H1 (cell line): ENCODE measurements around the gene PLGRKT. TPM values are rescaled to one million over a fixed set of nuclear protein-coding genes. Genes with fewer than 3 reads are reported as not detected.

Source experiments
- BCL11A ChIP-seq, 2 experiments: IDR thresholded peaks; one replicate each; pipeline ENCODE4 v1.6.1; 2011; ENCODE audit warnings: low read depth in 2 of 2, low read length in 2 of 2, mild to moderate bottlenecking in 2 of 2
- CBX8 ChIP-seq: fragments of 300-800, 300-1000 bp; sonication (generic); IDR thresholded peaks from 2 replicates; pipeline ENCODE4 v1.7.1; 2016; ENCODE audit warnings: low read depth, low read length, borderline replicate concordance
- CHD2 ChIP-seq: IDR thresholded peaks from 2 replicates; pipeline ENCODE4 v1.6.1; 2012; ENCODE audit warnings: low read length, improper control_type of control experiment
- CREB1 ChIP-seq: IDR thresholded peaks from 2 replicates; pipeline ENCODE4 v1.6.1; 2012; ENCODE audit warnings: inconsistent platforms
- EGR1 ChIP-seq: IDR thresholded peaks from 2 replicates; pipeline ENCODE4 v1.6.1; 2011; ENCODE audit warnings: low read depth, low read length, borderline replicate concordance
- EZH2 ChIP-seq: fragments of 200-600 bp; sonication (generic); IDR thresholded peaks from 2 replicates; pipeline ENCODE4 v1.7.1; 2012; ENCODE audit warnings: low read depth, mild to moderate bottlenecking, moderate library complexity, low read length, inconsistent platforms; ENCODE audit not compliant: severe bottlenecking
- GTF2F1 ChIP-seq: IDR thresholded peaks from 2 replicates; pipeline ENCODE4 v1.6.1; 2012; ENCODE audit warnings: low read depth, low read length, improper control_type of control experiment, borderline replicate concordance
- HDAC2 ChIP-seq, 2 experiments: fragments of 300-600 bp in 1 of 2; sonication (generic) in 1 of 2; IDR thresholded peaks; 2 replicates each; pipeline ENCODE4 v1.6.1; 2011 to 2012; ENCODE audit warnings: low read depth in 2 of 2, low read length in 2 of 2, mild to moderate bottlenecking in 2 of 2, moderate library complexity in 2 of 2, borderline replicate concordance in 1 of 2, inconsistent platforms in 1 of 2
- HDAC6 ChIP-seq: IDR thresholded peaks from one replicate; pipeline ENCODE4 v1.7.1; 2012; ENCODE audit warnings: low read depth, mild to moderate bottlenecking, inconsistent platforms, low read length, moderate library complexity
- KDM4A ChIP-seq: IDR thresholded peaks from one replicate; pipeline ENCODE4 v1.7.1; 2012; ENCODE audit warnings: low read depth, mild to moderate bottlenecking, moderate library complexity, low read length, inconsistent platforms; ENCODE audit not compliant: severe bottlenecking
- NANOG ChIP-seq: IDR thresholded peaks from 2 replicates; pipeline ENCODE4 v1.6.1; 2011; ENCODE audit warnings: low read length, low read depth, mild to moderate bottlenecking, inconsistent platforms; ENCODE audit not compliant: insufficient read depth, poor library complexity, severe bottlenecking
- NRF1 ChIP-seq: IDR thresholded peaks from 2 replicates; pipeline ENCODE4 v1.6.1; 2011; ENCODE audit warnings: mild to moderate bottlenecking, low read depth, low read length, improper control_type of control experiment
- POU5F1 ChIP-seq: IDR thresholded peaks from 2 replicates; pipeline ENCODE4 v1.6.1; 2011; ENCODE audit warnings: low read depth, mild to moderate bottlenecking, low read length, moderate library complexity
- RBBP5 ChIP-seq: IDR thresholded peaks from 2 replicates; pipeline ENCODE4 v1.7.1; 2012; ENCODE audit warnings: low read depth, mild to moderate bottlenecking, inconsistent platforms, low read length, moderate library complexity, borderline replicate concordance
- RXRA ChIP-seq: IDR thresholded peaks from 2 replicates; pipeline ENCODE4 v1.6.1; 2011; ENCODE audit warnings: low read depth, mild to moderate bottlenecking, low read length, moderate library complexity; ENCODE audit not compliant: insufficient read depth
- SP4 ChIP-seq: IDR thresholded peaks from 2 replicates; pipeline ENCODE4 v1.6.1; 2012; ENCODE audit warnings: low read length, inconsistent platforms
- TAF1 ChIP-seq: IDR thresholded peaks from 2 replicates; pipeline ENCODE4 v1.6.1; 2011; ENCODE audit warnings: mild to moderate bottlenecking, low read depth, low read length
- TBP ChIP-seq: IDR thresholded peaks from 2 replicates; pipeline ENCODE4 v1.6.1; 2011; ENCODE audit warnings: low read depth, low read length, improper control_type of control experiment
- TCF12 ChIP-seq: IDR thresholded peaks from 2 replicates; pipeline ENCODE4 v1.6.1; 2011; ENCODE audit warnings: low read depth, mild to moderate bottlenecking, low read length
- polyA plus RNA-seq, 7 experiments: library from polyadenylated mRNA; depleted of rRNA in 3 of 7; stranded (reverse) in 5 of 7; unstranded in 2 of 7; fragments of >200 nt in 5 of 7; fragments of 200-250 nt in 2 of 7; gene quantifications; 1 replicate in 5 of 7; 2 replicates in 1 of 7; 4 replicates in 1 of 7; pipeline versions ENCODE4 v1.2.1 to v1.2.3, GENCODE V29; 2011 to 2013; ENCODE audit warnings: missing spikeins in 2 of 7, mixed read lengths in 2 of 7
- total RNA-seq: library from RNA; stranded (reverse); fragmentation: NEBNext Ultra II Directional; extraction: Animal tissue kit (Norgen Biotek cat#: 25700); gene quantifications from 2 replicates; pipeline ENCODE4 v1.2.1, GENCODE V29; 2021
- TF ChIP-seq, protein P1 (sequence below): IDR thresholded peaks from 2 replicates; pipeline ENCODE4 v1.6.1; 2012; ENCODE audit warnings: inconsistent platforms
- TF ChIP-seq, protein P2 (sequence below), 3 experiments: IDR thresholded peaks; 1 replicate in 2 of 3; 2 replicates in 1 of 3; pipeline versions ENCODE4 v1.5.1 to v1.6.1; 2011; ENCODE audit warnings: low read length in 3 of 3, mild to moderate bottlenecking in 3 of 3, inconsistent platforms in 2 of 3, low read depth in 1 of 3, moderate library complexity in 1 of 3; ENCODE audit not compliant: insufficient read depth in 1 of 3; ENCODE audit errors: control extremely low read depth in 1 of 3

PLGRKT gene
- total and polyA plus RNA-seq, 2 of the 8 experiments (the other 6 are each of a cell fraction or from before 2014, with no cell fraction given), result 5.4 to 15.7 TPM

DNA sequence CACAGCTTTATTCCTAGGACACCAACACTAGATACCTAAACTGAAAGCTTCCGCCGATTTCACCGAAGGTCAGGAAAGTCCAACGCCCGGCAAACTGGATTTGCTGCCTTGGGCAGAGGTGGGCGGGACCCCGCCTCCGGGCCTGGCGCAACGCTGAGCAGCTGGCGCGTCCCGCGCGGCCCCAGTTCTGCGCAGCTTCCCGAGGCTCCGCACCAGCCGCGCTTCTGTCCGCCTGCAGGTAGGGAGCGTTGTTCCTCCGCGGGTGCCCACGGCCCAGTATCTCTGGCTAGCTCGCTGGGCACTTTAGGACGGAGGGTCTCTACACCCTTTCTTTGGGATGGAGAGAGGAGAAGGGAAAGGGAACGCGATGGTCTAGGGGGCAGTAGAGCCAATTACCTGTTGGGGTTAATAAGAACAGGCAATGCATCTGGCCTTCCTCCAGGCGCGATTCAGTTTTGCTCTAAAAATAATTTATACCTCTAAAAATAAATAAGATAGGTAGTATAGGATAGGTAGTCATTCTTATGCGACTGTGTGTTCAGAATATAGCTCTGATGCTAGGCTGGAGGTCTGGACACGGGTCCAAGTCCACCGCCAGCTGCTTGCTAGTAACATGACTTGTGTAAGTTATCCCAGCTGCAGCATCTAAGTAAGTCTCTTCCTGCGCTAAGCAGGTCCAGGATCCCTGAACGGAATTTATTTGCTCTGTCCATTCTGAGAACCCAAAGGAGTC, 12.8 kb upstream of the PLGRKT start, which contains the start of gene CD274 (continued):
- peak; percentile 40 for TF ChIP-seq NANOG
- TF ChIP-seq TCF12, result 0 out of 2 replicates have a peak, but pooled peaks have one; percentile 59
- TF ChIP-seq POU5F1, result no peak
- TF ChIP-seq, protein P1, sequence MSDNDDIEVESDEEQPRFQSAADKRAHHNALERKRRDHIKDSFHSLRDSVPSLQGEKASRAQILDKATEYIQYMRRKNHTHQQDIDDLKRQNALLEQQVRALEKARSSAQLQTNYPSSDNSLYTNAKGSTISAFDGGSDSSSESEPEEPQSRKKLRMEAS, result peak; percentile 40; the same call in 1 of the 2 replicates
- 0 out of 2 replicates have a peak, but pooled peaks have one; percentile 30 for TF ChIP-seq SP4
- no peak for TF ChIP-seq BCL11A (IDR thresholded peaks at IDR 0.05; ENCODE audit: low read depth in 2 of 2, low read length in 2 of 2)
- peak; percentile 46 for TF ChIP-seq NRF1
- TF ChIP-seq TBP, result peak; percentile 83
- TF ChIP-seq RBBP5, result peak; percentile 54
- peak; percentile 60; the same call in 1 of the 2 replicates for TF ChIP-seq EGR1
- no peak for TF ChIP-seq KDM4A
- no peak for TF ChIP-seq GTF2F1
- TF ChIP-seq TAF1, result peak; percentile 67
- no peak for TF ChIP-seq CBX8
- peak; percentile 52; the same call in 1 of the 2 replicates for TF ChIP-seq CREB1
- 0 out of 2 replicates have a peak, but pooled peaks have one; percentile 42 for TF ChIP-seq RXRA
- TF ChIP-seq, protein P2, sequence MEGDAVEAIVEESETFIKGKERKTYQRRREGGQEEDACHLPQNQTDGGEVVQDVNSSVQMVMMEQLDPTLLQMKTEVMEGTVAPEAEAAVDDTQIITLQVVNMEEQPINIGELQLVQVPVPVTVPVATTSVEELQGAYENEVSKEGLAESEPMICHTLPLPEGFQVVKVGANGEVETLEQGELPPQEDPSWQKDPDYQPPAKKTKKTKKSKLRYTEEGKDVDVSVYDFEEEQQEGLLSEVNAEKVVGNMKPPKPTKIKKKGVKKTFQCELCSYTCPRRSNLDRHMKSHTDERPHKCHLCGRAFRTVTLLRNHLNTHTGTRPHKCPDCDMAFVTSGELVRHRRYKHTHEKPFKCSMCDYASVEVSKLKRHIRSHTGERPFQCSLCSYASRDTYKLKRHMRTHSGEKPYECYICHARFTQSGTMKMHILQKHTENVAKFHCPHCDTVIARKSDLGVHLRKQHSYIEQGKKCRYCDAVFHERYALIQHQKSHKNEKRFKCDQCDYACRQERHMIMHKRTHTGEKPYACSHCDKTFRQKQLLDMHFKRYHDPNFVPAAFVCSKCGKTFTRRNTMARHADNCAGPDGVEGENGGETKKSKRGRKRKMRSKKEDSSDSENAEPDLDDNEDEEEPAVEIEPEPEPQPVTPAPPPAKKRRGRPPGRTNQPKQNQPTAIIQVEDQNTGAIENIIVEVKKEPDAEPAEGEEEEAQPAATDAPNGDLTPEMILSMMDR (IDR thresholded peaks at IDR 0.05; ENCODE audit: control extremely low read depth in 1 of 3, insufficient read depth in 1 of 3, low read depth in 1 of 3, low read length in 3 of 3), result peak; percentile 77 to 88 (median 80)
- TF ChIP-seq HDAC2 (IDR thresholded peaks at IDR 0.05; ENCODE audit: borderline replicate concordance in 1 of 2, low read depth in 2 of 2, low read length in 2 of 2), result 0 out of 4 replicates have a peak, but pooled peaks have one; percentile 73 to 79
- peak; percentile 40; the same call in 1 of the 2 replicates for TF ChIP-seq CHD2
- no peak for TF ChIP-seq EZH2
- no peak for TF ChIP-seq HDAC6
